Inferior parietal cortex (tissue), 1 donor: Measurements from ENCODE around the gene NUTM2G.
"Not testable (repeated sequence)": the region's sequence is repeated elsewhere in the genome, so short reads cannot be mapped to it uniquely, and the experiment has no call there.

Experiments
- DNase-seq: peaks from one replicate; pipeline ENCODE4 v3.0.0-alpha.2; 2016; ENCODE audit errors: extremely low spot score

NUTM2G gene

GRCh38 chr9:96928543-96928942 is at the start of gene NUTM2G:
Gene NUTM2G, plus strand, starts transcription at chr9:96928843. Its CDS starts 182 bp downstream, at chr9:96929025.
- not testable (repeated sequence) for DNase-seq

- no peak for DNase-seq
Observed at GRCh38 chr9:96883922-96884321, 44.7 kb upstream of the NUTM2G start.

GRCh38 chr9:96884443-96884842 is 44.2 kb upstream of the NUTM2G start:
- DNase-seq: no peak

- DNase-seq: no peak
Observed at GRCh38 chr9:96885424-96885823, 43.2 kb upstream of the NUTM2G start.

- DNase-seq: no peak
Observed at GRCh38 chr9:96888591-96888990, 40.1 kb upstream of the NUTM2G start.

- DNase-seq: no peak
Observed at GRCh38 chr9:96892131-96892530, 36.5 kb upstream of the NUTM2G start.

GRCh38 chr9:96900010-96900409 is 28.6 kb upstream of the NUTM2G start:
- not testable (repeated sequence) for DNase-seq

GRCh38 chr9:96904947-96905722 is 23.5 kb upstream of the NUTM2G start:
- DNase-seq: not testable (repeated sequence)

- not testable (repeated sequence) for DNase-seq
Observed at GRCh38 chr9:96908479-96908878, 20.2 kb upstream of the NUTM2G start.

- DNase-seq: not testable (repeated sequence)
Observed at GRCh38 chr9:96915539-96915938, 13.1 kb upstream of the NUTM2G start.

- DNase-seq: not testable (repeated sequence)
Observed at GRCh38 chr9:96916531-96916930, 12.1 kb upstream of the NUTM2G start.

GRCh38 chr9:96918550-96918949 is 10.1 kb upstream of the NUTM2G start:
- not testable (repeated sequence) for DNase-seq

GRCh38 chr9:96920803-96921202 is 7.8 kb upstream of the NUTM2G start:
- DNase-seq: not testable (repeated sequence)

GRCh38 chr9:96925587-96925986 is 3.1 kb upstream of the NUTM2G start:
- not testable (repeated sequence) for DNase-seq

- DNase-seq: not testable (repeated sequence)
Observed at GRCh38 chr9:96931665-96932064, 3.0 kb downstream of the NUTM2G start.

GRCh38 chr9:96934097-96934496 is 5.5 kb downstream of the NUTM2G start:
- DNase-seq: not testable (repeated sequence)

- not testable (repeated sequence) for DNase-seq
Observed at GRCh38 chr9:96934706-96935105, 6.1 kb downstream of the NUTM2G start.

- not testable (repeated sequence) for DNase-seq
Observed at GRCh38 chr9:96935401-96935800, 6.8 kb downstream of the NUTM2G start.

- DNase-seq: not testable (repeated sequence)
Observed at GRCh38 chr9:96937442-96937841, 8.8 kb downstream of the NUTM2G start.

- not testable (repeated sequence) for DNase-seq
Observed at GRCh38 chr9:96938957-96939665, 10.5 kb downstream of the NUTM2G start.

GRCh38 chr9:96940982-96941381 is 12.3 kb downstream of the NUTM2G start:
- DNase-seq: not testable (repeated sequence)

- not testable (repeated sequence) for DNase-seq
Observed at GRCh38 chr9:96941628-96942027, 13.0 kb downstream of the NUTM2G start.

GRCh38 chr9:96942181-96942580 is 13.5 kb downstream of the NUTM2G start:
- DNase-seq: not testable (repeated sequence)
